Myocyte (in vitro differentiated cells): ENCODE measurements around the gene FLT3. TPM values are rescaled to one million over a fixed set of nuclear protein-coding genes. Genes with fewer than 3 reads are reported as not detected.
"Not testable (repeated sequence)": the region's sequence is repeated elsewhere in the genome, so short reads cannot be mapped to it uniquely, and the experiment has no call there.

Experiments
- DNase-seq: peaks from one replicate; pipeline ENCODE4 v3.0.0-alpha.2; 2012; ENCODE audit warnings: low read depth
- total RNA-seq: library from RNA; depleted of rRNA; stranded (reverse); fragments of >200 nt; gene quantifications from 2 replicates; pipeline ENCODE4 v1.2.3, GENCODE V29; 2014

The FLT3 gene
- total RNA-seq, 1 donor from 2014 or later: not detected

GRCh38 chr13:28046981-28047380, 53.4 kb downstream of the FLT3 start:
- peak; percentile 3 for DNase-seq

DNA sequence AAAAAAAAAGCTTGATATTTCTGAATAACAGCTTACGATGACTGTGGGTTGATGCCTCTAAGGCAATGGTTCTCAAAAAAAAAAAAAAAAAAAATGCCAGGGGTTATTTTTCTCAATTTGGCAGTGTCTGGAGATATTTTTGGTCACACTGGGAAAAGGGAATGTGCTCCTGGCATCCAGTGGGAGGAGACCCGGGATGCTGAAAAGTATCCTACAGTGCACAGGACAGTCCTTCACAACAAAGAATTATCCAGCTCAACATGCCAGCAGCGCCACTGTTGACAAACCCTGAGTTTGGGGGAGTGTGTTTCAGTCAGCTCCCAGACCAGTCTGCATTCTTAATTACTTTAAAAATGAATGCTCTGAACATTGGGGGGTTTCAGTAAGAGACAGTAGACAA, 54.5 kb downstream of the FLT3 start:
- no peak for DNase-seq

GRCh38 chr13:28044608-28045007, 55.8 kb downstream of the FLT3 start:
- DNase-seq: no peak

DNA sequence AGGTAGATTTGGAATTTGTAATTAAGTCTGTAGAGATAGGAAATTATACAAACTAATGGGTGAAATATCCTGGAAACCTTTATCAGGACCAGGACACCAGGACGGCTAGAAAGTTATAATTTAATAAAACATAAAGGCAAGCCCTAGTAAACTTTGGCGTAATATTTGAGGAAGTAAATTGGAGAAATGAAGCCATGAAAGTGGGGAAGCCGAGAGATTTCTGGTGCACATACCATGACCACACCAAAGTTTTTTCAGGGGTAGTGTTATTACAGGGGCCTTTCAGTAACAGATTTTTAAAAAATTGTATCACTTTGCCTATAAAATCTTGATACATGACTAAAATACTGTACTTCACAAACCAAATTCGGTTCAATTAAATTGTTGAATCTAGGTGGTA, 57.2 kb downstream of the FLT3 start:
- no peak for DNase-seq

DNA sequence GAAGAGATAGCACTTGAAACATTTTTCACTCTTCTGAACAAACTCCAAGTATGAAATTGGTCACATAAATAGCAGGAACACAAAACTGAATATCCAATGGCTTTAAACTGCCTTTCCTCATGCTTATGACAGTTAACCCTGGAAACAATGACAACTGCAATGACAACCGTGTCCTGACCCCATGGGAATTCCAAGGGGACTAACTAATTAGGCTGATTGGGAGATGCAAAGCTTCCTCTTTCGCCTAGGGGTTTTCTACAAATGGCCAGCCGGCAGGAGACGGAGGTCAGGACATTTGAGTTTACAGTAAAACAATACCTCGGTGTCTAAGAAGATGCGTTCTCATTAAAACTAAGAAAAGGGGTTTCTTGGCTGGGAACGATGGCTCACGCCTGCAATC, 58.9 kb downstream of the FLT3 start:
- DNase-seq: no peak

- no peak for DNase-seq
These were observed 59.3 kb downstream of the FLT3 start for GRCh38 chr13:28041031-28041461.

- DNase-seq: no peak
These were observed 63.0 kb downstream of the FLT3 start for GRCh38 chr13:28037399-28037798.

DNA sequence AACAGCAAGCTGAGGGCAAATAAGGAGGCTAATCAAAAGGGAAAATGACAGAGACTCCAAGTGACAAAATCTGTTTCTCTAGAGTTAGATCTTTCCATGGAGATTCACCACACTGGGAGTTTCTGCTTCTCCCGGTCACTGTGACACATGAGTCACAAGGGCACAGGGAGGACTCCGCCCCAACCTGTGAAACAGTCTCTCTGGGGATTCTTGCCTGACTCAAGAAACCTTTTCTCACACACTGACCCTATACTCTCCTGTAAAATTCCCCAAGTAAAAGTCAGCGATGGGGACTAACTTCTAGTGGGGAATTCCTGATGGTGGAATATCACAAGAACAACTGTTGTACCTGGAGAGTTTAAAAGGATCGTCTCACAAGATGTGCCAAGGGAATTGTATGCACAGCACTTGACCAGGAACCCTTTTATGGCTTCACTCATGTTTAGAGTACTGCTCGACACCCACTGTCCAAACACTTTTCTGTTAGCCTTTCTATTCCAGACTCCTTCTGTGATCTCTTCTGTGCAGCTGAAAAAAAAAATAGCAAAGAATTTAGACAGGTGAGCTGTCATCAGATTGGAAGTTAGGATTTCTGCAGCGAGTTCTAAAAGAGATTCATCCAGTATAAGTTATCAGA, 65.1 kb downstream of the FLT3 start:
- no peak for DNase-seq

DNA sequence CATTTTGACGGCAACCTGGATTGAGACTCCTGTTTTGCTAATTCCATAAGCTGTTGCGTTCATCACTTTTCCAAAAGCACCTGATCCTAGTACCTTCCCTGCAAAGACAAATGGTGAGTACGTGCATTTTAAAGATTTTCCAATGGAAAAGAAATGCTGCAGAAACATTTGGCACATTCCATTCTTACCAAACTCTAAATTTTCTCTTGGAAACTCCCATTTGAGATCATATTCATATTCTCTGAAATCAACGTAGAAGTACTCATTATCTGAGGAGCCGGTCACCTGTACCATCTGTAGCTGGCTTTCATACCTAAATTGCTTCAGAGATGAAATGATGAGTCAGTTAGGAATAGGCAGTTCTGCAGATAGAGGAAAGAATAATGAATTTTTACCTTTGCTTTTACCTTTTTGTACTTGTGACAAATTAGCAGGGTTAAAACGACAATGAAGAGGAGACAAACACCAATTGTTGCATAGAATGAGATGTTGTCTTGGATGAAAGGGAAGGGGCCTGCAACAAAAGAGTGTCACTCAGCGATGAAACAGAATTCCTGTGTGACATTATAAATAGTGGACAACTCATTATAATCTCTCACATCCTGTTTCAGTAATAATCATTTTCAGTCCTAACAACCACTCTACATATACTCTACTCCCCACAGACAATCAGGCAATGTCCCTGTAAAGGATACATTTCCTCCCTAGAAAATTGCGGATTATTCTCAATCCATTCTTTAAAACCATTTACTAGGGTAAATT, 66.3 kb downstream of the FLT3 start:
- DNase-seq: no peak

GRCh38 chr13:28032438-28032837, 67.9 kb downstream of the FLT3 start:
- DNase-seq: not testable (repeated sequence)

DNA sequence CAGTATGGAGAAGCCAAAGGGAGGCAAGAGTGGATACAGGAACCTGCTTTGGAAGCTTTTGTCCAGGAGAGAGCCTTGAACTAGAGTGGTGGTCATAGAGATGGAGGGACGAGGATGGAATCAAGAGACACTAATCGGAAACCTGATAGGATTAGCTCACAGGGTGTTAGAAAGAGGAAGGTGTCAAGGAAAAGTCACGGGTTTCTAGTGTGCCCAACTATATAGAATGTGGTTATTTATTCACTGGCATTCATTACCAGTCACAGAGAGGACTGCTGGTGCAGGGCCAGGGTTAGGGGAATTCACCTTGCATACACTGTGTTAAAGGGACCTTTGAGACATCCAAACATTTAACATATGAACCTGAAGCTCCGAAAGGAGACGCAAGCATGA, 68.5 kb downstream of the FLT3 start:
- no peak for DNase-seq

DNA sequence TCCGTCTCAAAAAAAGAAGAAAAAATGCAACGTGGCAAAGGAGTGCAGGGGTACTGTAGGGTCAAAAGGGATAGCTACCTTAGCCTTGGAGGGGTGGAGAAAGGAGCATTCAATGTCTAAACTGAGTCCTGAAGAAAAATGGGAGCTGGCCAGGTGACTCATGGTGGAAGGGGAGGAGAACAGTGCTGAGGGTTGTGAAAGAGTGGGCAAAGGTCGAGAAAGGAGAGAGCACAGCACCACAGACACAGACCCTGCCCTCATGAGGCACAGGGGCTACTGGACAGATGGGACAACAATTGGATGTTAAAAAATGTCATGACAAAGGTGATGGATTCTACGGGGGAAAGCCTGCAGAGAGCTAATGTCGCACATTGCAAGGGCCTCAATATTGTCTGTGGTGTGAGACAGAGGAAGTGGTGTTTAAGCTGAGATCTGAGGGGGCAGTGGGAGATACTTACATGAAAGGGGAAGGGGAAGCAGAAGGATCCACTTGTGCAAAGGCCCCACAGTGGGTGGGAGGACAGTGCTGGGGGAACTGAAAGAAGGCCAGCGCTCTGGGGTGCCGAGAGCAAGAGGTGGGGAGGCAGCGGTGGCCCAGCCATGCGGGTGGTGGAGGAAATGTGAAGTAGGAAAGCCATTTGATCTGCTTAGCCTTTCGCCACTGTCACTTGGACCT, 69.0 kb downstream of the FLT3 start:
- DNase-seq: no peak

- DNase-seq: no peak
These were observed 72.6 kb downstream of the FLT3 start for GRCh38 chr13:28027607-28028364.

DNA sequence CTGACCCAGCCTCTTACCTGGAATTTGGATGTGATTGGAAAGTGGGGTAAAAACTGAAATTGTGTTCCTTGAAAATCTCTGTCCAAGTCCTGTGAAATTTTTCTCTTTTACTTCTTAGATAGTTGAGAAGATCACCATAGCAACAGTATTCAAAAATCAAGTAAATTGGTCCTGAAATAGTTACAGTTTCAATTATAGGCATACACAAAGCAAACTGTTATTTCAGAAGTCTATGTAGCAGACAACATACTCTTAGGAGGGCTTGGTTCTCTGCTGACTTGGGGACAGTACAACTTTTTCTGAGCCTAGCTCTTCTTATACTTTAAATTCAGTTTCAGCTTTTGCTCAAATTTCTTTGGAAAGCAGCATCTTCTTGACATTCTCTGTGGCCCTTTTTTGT, 73.3 kb downstream of the FLT3 start:
- DNase-seq: no peak

DNA sequence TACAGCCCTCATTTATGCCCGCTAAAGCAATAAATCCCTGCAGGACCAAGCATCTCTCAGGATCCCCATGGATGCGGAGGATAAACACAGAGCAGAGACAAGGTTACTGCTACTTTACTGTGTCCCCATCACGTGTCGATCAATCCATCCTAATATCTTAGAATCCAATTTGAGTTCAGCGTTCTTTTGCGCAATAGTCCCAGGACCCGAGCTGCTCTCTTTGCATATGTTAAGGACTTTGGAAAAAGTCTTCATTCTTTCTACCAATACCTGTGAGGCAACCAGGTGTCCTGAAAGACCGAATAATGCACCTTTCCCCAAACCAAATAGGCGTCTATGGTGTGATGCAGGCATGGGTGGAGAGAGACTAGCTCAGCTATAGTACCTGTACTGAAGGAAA, 73.9 kb downstream of the FLT3 start:
- no peak for DNase-seq

GRCh38 chr13:28022848-28023518, 77.4 kb downstream of the FLT3 start:
- DNase-seq: peak; percentile 13

DNA sequence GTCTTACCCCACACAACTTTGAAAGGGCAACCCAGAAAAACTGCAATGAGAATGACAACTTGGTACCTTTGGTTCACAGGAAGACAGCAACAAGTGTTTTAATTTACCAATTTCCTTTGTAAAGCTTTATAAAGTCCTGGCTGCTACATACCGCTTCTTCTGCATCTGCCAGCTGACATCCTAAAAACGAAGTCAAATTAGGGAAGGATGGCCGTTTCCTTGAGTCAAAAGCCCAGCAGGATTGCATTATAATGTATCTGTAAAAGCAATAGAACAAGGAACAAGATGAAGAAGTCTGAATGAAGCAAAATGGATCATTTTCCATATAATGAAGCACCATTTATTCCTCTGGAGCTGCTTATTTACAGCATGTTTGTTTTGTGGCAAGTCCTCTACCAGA, 86.1 kb downstream of the FLT3 start:
- DNase-seq: no peak

DNA sequence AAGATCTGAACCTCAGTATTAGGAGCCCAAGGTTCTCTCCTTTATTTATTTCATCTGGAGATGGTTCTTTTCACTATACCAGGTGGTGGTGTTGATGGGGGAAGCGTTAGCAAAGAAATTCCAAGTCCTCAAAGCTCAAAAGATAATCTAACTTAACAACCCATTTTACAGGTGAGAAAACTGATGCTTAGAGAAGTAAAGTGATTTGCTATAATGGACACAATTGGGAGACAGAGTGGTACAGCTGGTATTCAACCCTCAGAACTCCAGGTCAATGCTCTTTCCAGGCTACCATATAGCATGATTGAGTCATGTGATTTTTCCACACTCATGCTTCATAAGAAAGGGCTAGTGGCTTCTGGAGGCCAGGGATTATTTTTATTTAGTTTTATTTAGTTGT, 86.9 kb downstream of the FLT3 start:
- no peak for DNase-seq

- DNase-seq: no peak
These were observed 87.5 kb downstream of the FLT3 start for GRCh38 chr13:28012896-28013295.

- no peak for DNase-seq
These were observed 88.0 kb downstream of the FLT3 start for GRCh38 chr13:28012383-28012782.

DNA sequence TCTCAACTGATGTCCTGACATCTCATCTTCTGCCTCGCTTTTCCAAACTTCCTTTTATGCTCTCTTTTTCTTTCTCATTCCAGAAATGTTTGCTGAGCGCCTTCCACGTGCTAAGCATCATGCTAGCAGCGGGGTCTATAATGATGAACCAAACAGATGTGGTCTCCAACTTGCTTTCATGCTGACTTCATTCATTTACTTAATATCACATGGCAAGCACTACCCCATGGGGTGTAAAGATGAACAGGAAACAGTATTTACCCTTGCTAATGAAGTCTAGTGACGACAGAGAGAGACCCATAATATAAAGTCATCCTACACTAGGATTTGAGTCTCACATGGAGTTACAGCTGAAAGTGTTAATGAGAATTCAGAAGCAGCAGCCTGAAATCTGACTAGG, 90.3 kb downstream of the FLT3 start:
- DNase-seq: no peak
